HG03060 (cell line): ENCODE measurements around the gene MLN.

Source experiments
- ATAC-seq: cut with Tn5 transposase; IDR thresholded peaks from one replicate; pipeline ENCODE4 v1.9.1; 2021; ENCODE audit warnings: low read depth, moderate number of reproducible peaks; ENCODE audit not compliant: unreplicated experiment

Gene MLN

DNA sequence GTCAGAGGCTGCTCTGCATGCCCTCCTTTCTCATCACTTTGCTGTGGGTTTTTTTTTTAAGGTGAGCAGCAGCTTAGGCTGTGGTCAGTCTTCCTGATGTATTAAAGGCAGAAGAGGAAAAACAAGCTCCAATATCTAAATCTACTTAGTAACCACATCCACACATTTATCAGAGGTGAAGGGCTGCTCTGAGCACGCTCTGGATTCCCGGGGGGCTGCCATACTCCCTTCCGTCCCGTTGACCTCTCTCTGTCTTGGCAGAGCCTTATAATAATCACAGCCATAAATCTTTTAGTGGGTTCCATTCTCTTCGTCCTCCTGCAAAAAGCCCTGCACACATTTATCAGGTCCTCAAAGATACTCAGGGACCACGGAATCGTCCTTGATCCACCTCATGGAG lies 12.2 kb downstream of the MLN start:
- no peak for ATAC-seq

DNA sequence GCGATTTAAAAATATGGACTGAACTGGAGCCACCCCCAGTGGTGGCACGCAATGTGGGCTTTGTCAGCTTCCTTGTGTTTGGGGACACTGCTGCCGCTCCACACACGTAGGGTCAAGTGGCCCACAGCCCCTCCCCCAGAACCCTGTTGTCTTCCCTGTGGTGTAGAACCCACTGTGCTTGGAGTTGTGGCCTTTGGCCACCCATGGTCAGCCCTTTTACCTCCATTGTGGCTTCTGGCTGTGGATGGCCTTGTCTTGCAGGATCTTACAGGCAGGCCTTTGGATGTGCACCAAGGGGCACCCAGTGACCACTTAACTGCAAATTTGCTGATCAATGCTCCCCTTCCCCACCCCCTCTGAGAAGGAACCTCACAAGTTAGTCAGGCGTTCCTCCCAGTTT lies 12.9 kb downstream of the MLN start:
- no peak for ATAC-seq

DNA sequence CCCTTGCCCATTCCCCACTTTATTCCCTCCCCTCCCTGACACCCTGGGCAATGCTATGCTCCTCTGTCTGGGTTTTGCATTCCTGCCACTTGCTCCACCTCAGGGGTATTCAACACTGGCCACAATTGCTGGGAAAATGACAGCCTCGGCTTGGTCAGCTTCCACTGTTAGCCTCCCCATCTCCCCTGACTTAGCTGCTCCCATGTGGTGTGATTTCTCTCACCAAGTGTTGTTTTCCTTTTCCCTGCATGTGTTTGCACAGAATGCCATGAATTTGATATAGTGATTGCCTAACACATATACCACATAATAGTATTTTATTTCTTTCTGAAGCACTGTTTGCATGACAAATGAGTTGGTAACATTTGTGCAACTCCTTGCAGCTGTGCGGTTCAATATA lies 13.4 kb downstream of the MLN start:
- no peak for ATAC-seq

DNA sequence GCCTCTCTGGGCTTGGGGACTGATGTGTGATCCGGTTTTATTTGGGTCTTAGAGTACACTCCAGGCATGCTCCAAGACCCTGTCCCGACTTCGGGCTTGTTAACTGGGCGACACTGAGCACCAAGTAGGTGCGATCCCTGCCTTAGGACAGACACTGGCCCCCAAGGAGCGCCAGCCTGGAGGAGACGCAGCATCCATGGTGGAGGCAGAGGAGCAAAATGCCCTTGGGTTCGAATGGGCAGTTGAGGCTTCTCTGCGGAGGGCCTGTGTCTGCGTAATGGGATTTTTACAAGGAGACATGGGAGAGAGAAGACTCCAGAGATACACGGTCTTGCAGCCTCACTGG lies 14.3 kb downstream of the MLN start:
- ATAC-seq, result no peak

DNA sequence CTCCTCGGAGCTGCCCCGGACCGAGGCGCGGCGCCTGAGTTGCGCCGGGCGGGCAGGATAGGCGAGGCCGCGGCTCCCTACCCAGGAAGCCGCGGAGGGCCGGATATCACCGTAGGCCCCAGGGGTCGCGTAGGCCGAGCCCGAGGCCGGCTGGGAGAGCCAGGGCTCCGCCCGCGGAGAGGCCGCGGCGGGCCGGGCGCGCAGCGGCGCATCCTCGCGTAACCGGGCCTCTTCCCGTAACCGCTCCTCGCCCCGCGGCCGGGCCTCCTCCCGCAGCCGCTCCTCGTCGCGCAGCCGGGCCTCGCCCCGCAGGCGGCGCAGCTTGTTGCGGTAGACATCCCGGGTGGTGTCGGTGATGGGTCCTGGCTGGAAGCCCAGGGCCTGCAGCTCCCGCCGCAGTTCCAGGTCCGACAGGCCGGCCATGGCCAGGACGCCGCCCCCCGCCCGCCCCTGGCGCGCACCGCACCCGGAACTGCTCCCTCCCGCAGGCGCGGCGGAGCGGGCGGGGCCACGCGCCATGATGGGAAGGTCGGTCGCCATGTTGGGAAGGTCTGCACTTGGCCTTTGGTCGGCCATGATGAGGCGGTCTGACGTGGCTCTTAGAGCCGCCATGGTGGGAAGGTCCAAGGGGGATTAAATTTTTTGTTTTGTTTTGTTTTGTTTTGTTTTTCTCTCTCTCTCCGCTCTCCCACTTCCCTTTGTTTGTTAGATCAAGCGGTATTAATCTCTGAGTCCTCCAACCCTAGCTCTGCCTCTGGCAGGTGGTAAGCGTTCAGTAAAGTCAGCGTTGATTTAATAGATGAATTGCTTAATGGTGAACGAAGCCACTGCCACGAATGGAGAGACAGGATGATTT lies 14.9 kb downstream of the MLN start, which contains the start of gene LEMD2:
Gene LEMD2, minus strand, starts transcription at position 437 of the 856 bp plus-strand sequence. Its CDS starts 14 bp downstream, at position 423.
- peak; percentile 76 for ATAC-seq

DNA sequence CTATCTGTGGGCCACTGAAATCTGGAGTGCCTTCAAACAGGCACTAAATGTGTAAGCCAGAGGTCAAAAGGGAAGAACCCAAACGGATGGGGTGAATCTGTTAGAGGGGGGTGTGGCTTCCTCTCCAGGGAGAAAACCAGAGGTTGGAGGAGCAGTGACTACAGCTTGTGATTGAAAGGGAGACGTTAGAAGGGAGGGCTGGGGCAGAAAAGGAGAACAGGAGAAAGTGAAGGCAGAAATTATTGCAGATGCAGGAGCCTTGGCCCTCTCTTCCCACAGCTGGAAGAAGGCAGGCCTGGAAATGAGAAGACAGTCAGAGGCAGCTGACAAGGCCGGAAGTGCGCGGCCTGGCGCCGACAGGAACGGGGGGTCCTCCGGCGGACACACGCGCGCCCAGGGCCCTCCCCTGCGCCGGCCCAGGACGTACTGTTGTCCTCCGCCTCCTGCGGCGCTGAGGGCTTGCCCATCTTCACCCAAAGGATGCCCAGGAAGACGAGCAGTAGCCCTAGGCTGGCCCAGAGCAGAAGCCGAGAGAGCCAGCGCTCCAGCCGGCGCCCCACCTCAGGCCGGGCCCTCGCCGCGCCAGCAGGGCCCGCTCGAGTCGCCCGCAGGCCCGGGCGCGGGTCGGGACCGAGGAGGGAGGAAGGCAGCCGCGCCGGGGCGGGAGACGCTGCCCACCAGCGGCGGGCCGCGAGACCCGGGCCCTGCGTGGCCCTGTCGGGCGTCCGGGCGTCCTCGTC lies 15.7 kb downstream of the MLN start:
- no peak for ATAC-seq

DNA sequence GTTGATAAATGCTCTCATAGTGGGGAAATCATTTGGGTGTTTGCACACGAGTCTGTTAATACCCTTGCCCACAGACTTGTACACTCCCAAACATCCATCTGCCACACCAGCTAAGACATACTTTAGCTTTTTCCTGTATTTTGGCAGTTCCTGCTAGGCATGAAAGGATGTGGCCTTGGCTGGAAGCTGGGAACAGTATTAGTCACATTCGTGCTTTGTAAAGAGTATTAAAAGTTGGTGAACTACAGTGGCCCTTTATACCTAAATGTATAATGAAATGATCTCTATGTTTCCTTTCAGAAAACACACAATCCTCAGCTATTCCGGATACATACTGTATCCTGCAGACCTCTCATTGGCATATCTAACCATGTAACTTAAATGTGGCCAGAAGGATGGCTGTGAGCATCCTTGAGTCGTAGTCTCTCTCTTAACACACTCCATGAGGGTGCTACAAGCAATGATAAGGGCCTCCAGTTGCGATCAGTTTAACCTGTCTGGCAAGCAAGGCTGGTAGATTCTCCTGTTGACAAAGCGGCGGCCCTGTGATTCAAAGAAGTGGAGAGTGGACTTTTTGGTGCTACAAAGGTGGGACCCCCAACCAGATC lies 16.4 kb downstream of the MLN start:
- ATAC-seq, result no peak

DNA sequence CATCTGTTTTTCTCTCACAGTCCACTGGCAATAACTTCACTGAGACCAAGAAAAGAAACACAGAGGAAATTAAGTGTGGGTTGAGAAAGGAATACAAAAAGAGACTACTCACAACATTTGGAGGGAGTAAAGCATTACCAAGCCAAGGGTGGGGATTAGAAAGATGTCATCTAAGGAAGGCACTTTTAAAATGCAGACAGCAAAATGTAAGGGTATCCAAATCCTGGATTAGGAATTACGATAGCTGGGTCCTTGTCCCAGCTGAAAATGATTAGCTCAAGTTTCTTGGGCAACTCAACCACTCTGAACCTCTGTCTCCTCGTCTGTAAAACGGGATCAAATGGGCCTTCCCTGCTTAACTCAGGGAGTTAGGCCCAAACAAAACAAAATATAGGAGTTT lies 17.1 kb downstream of the MLN start:
- ATAC-seq, result no peak

DNA sequence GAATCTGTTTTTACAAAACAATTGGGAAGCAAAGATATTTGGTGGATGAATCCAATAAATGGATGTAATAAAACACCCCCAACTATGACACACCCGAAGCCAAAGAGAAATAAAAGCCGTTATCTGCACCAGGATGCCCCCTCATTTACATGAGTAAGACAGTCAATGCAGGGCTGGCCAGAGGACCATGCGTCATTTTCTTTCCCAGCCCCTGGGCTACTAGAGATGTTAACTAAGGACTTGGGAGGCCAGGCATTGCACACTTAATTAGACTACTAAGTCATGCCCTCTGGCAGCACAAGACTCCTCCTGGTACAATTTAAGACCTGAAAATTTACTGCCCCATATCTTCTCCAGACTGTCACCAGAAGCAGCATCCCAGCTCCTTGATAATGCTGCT lies 18.0 kb downstream of the MLN start:
- ATAC-seq, result no peak

DNA sequence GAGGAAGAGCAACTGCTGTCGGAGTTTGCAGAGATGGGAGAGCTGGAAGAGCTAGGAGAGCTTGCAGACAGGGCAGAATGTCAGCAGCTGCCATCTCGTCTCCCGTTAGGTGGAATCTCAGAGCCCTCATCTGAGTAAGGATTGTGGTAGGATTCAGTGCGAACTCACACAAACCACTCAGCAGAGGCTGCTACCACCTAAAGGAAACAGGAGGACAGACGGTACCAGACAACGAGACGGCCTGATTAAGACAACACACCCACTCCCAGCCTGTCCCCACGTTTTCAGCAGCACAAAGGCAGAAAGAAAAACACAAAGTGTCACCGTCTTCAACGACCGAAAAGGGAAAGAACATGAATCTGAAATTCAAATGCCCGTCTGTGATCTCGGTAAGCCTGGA lies 19.0 kb downstream of the MLN start:
- ATAC-seq, result no peak

- ATAC-seq, result no peak
Observed at GRCh38 chr6:33783781-33784520, 19.9 kb downstream of the MLN start.

GRCh38 chr6:33782561-33782960 lies 21.2 kb downstream of the MLN start:
- ATAC-seq, result no peak

DNA sequence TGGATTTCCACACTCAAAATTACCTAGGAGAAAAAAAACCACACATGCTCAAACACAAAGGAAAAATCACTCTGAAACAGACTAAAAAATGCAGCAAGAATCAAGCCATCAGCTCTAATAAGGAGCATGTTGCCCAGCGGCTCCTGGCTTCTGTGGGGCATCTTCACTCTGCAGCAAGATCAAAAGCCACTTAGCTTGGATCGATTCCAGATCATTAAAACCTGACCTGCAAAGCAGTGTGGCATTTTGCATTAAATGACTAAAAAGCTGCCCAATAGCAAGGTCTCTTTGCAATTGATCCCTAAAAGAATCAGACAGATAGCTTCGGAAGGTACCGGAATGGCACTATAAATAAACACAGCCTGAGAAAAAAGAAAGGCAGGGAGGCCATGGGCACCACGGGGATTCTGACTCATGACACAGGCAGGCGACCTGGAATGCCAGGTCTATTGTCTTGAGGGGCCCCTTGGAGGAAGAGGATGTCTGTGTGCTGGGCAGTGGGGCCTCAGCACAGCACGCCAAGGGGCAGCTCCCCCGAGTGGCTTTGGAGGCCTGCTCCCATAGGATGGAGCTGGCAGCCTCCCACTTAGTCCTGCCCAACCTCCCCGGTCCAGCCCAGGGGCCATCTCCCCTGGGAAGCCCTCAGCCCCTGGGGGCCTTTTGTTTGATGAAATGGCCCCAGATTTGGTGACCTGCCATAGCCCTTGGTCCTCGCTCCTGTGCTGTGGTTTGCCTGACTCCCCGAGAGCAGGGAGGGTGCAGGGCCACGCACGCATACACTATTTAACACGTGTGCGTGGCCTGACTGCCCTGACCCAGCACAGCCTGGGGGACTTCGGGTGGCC lies 22.4 kb downstream of the MLN start:
- ATAC-seq, result no peak

- no peak for ATAC-seq
Observed at GRCh38 chr6:33779895-33780294, 23.9 kb downstream of the MLN start.

GRCh38 chr6:33779290-33779689 lies 24.5 kb downstream of the MLN start:
- no peak for ATAC-seq

DNA sequence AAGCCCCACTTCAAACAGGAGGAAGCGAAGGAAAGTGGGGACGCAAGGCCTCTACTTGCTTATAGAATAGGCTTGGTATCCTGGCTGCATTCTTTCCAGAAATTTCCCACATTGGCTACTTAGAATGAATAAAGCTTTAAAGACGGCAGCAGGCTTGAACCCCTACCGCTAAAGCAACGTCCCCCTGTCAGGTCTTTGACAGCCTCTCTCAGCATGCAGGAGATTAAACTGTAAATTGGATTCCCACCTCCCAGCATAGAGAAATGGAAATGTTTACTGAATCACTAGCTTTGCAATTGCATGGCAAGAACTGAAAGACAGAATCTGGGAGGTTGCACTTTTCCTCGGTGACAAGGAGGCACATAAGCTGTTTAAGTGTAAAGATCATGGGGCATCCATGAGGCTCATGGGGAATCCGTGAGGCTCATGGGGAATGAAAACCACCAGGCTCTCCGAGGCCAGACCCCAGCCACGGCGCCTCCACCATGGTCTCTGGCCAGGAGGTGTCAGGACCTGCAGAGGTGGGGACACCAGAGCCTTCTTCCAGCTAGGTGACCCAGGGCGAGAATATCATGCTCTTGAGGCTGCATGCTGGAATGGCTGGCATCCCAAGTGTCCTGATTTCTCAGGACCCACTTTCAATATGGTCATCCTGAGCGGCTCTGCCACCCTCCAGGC lies 25.2 kb downstream of the MLN start:
- ATAC-seq, result no peak

DNA sequence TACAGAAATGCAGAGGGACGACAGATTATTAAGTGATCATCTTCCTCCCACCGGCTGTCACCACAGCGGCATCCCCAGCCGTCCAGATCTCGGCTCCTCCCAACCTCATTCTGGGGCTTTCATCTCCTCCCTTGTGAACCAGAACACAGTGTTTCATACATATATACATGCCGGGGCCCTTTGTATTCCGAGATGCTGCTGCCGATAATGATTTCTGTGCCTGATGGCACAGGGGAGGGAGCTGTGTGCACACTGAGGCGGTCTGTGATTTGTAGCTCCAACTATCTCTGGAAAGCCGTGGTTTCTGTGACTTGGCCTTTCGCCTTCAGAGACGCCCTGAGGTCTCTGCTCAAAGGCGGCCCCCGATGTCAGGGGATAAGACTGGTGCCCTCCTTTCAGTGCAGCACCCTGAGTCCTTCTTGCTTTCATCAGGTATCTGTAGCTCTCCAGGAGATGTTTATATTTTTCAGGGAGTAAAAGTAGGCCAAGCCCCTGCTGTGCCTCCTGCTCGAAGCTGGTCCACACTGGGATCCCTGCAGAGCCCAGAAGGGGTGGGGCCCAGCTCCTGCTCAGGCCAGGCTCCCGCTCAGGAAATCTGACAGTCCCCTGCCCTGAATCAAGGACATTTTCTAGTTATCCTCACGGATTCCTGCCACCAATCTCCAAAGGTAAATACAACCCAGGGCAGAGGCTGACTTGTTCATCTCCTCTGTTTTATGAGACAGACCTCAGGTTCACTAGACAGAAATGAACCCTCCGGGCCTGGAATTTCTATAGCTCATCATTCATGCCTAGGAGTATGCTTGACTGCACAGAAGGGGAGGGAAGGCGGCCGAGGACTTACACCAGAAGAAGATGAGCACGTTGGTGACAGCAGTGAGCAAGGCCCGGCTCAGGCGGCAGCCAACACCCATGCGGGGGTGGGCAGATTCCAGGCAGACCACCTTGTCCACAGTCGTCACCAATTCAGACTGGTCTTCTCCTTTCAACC lies 26.1 kb downstream of the MLN start:
- ATAC-seq, result no peak

GRCh38 chr6:33776764-33777163 lies 27.0 kb downstream of the MLN start:
- ATAC-seq, result no peak
